NCI-H1105 treated with DMSO at 0.1 percent for 48 hours (cell line): Measurements from ENCODE around the gene BRAP.
"Not testable (repeated sequence)": the region's sequence is repeated elsewhere in the genome, so short reads cannot be mapped to it uniquely, and the experiment has no call there.

Source experiments
- DNase-seq: peaks from one replicate; lab custom pipeline; 2025; lab: John Stamatoyannopoulos, UW

Gene BRAP

DNA sequence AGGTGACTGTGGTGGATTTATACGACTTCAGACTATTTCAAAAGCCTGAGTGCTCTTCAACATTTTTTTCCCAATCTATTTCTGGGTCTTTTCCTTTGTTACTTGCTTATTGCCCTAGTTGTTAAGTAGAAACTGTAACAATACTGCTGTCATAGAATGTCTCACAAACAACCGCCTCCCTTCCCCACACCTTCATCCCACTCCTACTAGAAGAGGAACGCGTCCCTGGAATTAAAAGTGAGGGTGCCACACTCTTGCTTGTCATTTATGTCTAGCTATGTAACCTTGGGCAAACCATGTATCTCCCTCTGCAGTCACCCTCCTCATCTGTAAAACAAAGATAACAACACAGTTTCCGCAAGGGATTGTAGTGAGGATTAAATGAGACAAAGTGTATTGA lies 8.6 kb downstream of the BRAP start:
- no peak for DNase-seq

DNA sequence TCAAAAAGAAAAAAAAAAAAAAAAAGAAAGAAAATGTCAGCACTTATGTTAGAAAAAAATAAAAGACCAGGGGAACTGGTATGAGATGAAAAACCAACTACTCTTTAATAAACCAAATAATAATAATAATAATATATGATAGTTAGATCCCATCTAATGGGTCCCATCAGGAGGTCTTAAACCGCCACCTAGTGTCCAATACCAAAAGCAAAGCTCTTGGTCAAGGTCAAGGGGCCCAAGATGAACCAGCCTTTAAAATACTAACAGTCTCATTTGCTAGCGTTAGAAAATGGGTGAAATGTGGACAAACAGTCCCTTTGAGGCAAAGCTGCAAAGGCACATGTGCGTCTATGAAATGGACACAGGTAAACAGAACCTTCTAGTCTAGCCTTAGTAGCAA lies 12.3 kb downstream of the BRAP start:
- DNase-seq = no peak

DNA sequence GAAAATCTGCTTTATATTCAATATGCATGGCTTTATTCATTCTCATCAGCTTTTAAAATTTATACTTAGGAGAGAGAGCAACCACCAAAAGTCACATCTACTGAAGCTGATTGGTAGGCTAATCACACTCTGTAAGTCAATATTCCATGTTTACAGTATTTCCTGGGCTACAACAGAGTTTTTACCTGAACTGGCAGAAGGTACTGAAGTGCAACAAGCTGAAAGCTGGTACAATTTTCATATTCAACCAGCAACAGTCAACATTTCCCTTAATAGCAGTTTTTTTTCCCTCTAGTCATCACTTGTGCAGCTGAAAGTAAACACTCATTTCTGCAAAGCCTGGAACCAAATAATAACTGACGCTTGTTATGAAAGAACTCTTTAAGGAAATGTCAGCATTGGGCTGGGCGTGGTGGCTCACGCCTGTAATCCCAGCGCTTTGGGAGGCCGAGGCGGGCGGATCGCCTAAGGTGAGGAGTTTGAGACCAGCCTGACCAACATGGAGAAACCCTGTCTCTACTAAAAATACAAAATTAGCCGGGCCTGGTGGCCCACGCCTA lies 12.9 kb downstream of the BRAP start:
- DNase-seq = no peak

DNA sequence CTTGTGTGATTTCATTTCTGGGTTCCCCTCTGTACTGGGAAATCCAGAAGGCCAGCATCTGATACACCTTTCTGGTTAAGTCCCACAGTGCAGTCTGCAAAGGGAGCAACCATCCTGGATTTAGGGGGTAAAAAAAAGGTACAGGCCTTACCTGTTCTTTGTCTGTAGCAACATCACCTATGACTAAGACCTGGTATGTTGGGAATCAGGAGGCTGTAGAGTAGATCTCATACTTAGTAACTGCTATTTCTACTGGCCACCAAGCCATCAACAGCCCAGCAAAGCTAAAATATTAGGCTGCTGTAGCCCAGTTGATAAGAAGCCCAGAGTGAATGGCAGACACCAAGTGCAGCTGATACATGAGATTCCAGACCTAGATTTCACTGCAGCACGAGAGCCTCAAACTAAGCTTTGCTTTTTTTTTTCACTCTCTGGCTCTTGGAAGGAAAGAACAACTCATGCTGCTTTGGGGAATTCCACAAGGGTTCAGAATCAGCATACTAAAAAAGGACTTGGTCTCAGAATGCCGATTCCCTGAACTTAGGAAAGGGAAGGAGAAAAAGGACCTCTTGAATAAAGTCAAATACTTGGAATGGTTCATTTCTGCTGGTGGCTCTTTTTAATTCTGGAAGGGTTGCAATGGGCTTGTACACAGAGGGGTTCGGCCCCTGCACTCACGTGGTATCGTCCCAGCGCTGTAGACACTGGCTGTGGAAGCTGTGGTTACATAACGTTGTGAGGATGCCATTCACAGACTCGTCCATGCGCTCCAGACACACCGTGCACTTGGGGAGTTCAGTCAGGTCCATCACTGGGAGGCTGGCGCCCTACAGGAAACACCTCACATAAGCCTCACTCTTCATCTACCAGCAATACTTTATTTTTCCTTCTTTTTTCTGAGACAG lies 20.5 kb downstream of the BRAP start:
- DNase-seq = no peak

DNA sequence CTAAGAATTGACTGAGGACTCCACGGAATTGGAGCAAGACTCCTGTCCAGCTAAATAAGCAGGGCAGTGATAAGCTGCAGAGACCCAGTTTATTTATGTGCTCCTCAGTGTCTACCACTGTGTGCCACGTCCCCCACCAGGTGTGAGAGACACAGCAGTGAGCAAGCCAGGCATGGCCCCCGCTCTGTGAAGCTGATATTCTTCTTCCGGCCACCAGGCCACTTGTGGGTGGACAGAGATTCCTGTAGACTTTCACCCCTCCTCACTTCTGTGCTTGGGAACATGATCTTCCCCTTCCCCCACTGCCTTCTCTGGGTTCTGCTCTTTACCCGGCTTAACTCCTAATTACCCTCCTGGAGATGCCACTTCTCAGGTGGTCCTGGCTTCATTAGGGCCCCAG lies 21.3 kb downstream of the BRAP start:
- no peak for DNase-seq

DNA sequence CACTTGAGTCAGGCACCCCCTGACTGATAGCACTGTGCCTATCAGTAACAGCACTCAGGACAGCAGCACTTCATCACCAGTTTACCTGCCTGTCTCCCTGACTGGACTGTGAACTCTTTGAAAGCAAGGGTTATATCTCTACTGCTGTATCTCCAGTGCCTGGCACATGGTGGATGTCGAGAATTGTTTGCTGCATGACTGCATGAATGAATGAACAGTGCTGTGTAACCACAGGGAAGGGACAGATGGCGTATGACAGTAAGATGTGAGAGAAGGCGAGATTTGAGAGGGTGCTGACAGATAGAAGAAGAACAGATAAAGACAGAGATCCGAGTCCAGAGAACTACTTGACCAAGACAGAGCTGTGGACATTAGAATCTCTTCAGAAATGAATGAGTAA lies 29.7 kb downstream of the BRAP start:
- DNase-seq = no peak

DNA sequence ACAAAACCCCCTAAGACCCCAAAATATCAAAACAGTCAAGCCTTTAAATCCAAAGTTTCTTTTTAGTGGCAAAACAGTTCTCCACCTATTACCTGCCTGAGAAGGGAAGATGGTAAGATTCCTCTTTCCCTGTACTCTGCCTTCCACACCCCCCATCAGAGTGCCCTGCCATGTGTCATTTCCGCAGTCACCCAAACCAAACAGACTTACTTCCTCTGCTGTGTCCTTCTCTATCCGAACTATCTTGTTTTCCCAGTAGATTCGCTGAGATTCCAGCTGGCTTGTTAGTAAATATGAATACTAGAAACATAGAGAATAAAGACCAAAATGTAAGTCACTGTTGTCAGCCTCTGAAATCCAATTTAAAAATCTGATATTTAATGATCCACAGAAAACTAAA lies 30.4 kb downstream of the BRAP start:
- DNase-seq = no peak

DNA sequence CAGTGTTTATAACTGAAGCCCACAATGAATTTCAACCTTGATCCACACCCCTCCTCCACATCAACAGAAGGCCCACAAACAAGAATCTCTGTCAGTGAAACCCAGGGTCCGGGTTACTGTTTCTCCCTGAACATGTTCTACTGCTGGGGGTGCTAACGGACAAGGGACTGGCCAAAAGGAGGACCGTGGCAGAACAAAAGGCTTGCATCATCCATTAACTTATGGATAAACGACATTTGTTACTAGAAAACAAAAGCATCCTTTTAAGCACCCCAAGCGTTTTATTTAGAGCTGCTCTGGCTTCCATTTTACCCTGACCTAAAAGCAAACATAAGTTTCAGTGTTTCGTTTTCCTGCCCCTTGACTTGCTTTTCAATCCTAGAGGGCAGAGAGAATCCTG lies 32.2 kb downstream of the BRAP start:
- DNase-seq = no peak

DNA sequence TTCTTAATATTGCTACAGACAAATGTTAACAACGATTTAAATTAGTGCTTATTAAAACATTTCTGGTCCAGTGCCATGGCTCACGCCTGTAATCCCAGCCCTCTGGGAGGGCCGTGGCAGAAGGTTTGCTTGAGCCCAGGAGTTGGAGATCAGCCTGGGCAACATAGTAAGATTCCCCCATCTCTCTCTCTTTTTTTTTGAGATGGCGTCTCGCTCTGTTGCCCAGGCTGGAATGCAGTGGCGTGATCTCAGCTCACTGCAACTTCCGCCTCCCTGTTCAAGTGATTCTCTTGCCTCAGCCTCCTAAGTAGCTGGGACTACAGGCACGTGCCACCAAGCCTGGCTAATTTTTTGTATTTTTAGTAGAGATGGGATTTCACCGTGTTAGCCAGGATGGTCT lies 33.2 kb downstream of the BRAP start:
- not testable (repeated sequence) for DNase-seq

DNA sequence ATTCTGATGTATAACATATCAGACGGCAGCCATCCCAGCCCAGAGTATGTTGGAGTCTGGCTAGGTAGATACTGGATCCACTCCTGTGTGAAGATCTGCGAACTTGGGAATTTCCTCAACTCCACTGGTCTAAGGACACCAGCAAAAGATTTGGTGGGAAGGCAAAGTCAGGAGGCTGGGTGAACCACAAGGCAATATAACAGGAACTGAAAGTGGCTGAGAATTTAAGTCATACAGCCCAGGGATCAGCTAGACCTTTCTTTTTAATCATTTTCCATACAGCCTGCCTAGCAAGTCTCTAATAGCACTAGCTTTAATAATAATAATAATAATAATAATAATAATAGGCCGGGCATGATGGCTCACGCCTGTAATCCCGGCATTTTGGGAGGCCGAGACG lies 34.8 kb downstream of the BRAP start:
- DNase-seq = no peak

DNA sequence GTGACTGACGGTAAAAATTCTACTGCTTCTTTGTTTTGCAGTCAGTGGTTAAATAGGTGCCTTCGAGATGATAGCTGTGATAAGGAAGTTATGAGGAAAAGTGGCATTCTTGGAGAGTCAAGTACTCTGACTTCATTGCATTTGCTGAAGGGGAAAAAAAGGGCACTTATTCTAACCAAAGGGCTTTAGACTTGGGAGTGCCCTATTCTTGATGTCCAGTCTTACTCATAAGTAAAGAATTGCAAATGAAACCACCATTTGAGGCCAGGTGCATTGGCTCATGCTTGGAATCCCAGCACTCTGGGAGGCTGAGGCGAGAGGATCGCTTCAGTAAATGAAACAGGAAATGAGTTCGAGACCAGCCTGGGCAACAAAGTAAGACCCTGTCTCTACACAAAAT lies 40.3 kb downstream of the BRAP start:
- no peak for DNase-seq

DNA sequence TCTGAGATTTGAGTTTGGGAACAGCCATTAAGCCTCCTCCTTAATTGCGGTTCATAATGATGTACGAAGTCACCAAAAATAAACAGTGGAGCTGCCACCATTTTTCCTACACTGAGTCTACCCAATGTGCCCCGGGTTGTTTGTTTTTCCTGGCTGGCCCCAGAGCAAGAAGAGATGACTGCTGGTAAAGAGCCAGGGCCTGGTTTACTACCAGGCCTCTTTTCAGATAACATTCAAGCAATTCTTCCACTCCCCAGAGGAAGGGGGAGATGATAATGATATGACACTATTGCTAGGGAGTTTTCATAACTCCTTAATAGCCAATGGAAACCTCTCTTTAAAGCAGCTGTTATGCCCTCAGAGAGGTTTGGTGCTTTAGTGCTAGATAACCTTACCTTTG lies 42.3 kb downstream of the BRAP start:
- no peak for DNase-seq

DNA sequence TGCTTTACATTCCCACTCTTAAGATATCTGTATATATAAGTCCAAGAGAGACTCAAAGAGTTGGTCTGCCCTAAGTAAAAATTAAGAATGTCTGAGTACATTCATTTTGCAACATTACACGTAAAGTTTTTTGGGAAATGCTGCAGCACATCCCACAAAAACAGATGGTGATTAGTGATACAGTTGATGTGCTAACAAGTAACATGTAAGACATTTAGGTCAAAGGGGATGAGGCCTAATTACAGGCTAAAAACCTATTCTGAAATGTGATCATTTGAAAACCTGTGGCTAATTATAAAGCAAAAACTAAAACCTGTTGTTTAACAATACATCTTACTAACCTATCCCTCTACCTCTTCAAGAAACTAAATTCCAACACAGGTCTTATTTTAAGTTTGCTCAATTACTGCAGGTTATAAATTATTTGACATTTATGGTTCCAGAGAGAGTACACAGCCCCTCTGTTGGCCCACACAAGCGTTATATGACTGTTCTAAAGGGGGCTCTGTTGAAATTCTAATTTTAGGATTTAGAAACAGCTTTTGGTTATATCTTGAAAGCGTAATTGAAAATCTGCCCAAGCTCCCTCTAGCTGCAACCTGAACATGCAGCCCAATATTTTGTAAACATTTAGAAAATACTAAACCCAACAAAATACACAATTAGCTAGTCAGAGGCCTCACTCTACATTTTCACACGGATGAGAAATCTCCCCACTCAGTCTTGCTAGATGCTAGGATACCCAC lies 42.9 kb downstream of the BRAP start:
- no peak for DNase-seq

DNA sequence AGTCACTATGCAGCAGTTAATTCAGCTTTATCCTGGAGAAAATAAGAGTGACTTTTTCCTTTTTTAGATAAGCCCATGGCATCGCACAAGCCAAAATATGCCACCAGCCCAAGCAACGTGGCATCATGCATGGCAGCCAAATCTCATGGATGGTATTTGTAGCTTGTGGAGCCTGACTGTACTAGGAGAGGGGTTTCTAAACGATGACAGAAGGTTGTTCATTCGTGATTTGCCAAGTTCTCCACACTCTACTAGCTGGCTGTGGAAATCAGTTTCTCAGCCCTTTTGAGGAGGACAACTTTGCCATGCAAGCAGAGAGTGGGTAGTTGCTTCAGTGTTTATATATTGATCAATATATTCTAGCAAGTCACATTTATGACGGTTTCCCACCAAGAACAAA lies 45.2 kb downstream of the BRAP start:
- no peak for DNase-seq

DNA sequence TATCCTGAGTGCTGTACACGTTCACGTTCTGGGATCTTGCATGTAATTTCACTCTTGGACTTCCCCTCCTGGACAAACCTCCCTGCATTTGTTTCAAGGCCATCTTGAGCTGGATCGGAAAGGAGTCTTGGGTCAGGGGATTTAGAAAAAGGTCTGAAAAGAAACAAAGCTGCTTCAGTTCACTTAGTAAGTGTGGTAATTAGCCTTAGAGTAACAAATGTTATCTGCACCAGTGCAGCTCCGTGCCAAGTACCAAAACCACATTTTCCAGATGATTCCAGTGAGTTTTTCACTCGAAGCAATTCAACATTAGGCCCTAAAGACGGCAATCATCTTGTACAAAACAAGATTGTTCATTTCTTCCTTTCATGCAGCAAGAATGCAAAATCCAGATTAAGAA lies 47.2 kb downstream of the BRAP start:
- DNase-seq = no peak

DNA sequence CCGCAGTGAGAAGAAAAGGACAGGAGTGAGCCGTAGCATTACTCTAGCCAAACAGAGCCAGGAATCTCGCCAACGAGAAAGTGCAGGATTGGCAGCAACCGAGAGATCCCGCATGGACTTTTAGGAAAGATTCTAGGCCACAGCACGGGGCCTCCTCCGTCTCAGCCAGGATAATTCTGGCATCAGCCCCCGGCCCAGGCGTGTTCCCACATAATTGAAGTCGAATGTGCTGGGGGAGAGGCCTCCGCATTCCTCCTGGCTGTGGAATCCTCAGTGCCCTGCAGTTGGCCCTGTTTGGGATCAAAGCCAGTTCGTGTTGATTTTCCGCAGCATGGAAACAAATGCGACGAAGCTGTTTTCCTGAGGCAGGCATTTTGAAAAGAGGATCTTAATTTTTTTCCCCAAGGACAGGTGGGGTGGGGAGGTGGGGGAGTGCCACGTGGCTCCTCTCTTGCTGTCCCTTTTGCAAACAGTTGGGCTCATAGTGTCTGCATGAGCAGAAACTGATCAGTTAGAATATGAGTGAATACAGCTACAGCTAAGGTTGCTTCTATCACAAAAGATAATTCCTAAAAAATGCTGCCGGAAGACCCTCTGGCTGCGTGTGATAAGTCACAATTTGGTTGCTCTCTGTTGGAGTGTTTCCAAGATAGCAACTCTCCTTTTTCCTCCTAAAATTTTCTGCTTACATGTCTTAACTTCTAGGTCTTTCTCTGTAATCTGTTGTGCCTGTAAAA lies 49.4 kb downstream of the BRAP start:
- no peak for DNase-seq

DNA sequence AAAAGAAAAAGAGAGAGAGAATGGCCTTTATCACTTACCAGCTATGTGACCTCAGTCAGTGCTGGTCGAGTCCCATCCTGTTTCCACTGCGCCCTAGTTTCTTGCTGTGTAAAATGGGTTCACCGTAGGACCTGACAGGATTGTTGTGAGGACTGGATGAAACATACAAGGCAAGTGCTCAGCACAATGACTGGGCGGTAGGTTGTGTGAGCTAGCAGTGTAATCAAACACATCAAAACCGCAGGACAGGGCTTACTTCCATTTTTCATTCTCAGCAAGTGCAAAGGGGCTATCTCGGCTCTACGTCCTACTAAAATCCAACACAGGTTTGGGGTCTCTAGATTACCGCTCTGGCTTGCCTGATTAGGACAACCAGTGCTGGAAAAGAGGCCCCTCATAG lies 50.2 kb downstream of the BRAP start:
- no peak for DNase-seq

DNA sequence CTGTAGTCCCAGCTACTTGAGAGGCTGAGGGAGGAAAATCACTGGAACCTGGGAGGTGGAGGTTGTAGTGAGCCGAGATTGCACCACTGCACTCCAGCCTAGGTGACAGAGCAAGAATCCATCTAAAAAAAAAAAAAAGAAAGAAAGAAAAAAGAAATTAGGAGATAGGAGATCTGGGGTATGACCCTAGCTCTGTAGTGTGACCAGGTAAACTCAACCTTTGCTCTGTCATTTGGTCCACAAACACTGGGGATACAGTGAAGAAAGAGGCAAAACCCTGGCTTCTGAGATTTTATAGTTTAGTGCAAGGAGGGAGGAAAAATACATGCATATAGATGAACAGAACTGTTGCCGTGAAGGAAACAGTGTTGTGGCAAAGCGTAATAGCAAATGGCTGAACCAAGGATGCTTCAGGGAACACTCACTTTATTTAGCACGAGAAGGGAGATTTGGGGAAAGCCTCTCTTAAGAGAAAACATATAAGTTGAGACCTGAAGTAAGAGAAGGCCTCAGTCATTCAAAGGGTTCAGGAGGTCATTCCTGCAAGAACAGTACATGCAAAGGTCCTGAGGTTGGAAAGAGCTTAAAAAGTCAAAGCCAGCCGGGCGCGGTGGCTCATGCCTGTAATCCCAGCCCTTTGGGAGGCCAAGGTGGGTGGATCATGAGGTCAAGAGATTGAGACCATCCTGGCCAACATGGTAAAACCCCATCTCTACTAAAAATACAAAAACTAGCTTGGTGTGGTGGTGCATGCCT lies 57.1 kb downstream of the BRAP start:
- no peak for DNase-seq

DNA sequence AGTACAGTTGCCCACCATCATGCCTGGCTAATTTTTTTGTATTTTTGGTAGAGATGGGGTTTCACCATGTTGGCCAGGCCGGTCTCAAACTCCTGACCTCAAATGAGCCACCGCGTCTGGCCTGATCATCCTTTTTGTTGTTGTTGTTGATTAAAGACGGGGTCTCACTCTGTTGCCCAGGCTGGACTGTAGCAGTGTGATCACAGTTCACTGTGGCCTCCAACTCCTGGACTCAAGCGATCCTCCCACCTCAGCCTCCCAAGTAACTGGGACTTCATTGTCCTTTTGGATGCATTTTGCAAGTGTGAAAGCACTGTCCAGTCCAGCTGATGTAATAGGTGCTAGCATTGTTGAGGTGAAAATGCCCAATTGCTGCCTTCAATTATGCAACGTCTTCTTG lies 59.5 kb downstream of the BRAP start:
- no peak for DNase-seq

DNA sequence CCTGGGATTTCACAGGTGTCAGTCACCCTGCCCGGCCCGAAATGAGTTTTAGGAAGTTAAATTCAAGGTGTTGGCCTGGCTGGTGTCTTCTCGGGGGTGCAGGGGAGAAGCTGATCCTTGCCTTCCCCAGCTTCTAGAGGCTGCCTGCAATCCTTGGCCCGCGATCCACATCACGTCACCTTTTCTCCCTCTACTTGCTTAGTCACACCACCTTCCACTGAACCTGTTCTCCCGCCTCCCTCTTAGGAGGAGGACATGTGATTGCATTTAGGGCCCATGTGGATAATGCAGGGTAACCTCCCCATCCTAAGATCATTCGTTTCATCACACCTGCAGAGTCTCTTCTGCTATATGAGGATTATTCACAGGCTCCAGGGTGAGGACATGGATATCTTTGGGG lies 61.2 kb downstream of the BRAP start:
- DNase-seq = no peak

DNA sequence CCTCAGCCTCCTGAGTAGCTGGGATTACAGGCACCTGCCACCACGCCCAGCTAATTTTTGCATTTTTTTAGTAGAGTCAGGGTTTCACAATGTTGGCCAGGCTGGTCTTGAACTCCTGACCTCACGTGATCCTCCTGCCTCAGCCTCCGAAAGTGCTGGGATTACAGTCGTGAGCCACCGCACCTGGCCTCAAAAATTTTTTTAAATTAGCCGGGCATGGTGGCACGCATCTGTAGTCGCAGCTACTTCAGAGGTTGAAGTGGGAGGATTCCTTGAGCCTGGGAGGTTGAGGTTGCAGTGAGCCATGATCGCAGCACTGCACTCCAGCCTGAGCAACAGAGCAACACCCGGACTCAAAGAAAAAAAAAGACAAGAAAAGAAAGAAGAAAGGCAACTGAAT lies 67.9 kb downstream of the BRAP start:
- DNase-seq = not testable (repeated sequence)

DNA sequence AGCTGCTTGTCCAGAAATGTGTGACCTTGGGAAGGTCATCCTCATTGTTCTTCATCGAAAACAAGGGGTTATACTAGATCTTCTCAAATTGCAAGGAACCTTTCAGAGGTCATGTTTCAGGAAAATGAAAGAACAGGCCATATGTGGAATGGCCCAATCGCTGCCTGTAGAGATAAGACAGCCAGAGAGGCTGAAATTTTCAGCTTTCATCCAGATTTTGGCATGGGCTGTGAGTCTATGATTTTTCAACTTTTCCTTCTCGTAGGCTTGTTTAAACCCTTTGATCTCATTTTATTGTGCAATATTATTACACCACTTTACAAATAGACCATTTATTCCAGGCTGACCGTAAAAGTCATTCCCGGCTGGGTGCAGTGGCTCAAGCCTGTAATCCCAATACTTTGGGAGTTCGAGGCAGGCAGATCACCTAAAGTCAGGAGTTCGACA lies 69.6 kb downstream of the BRAP start:
- DNase-seq = no peak
